IPS-15b (cell line): ENCODE measurements around the gene SLC11A1.

ENCODE experiments used
- H3K27me3 ChIP-seq: one replicate; pipeline ENCODE4 v1.6.1; 2013; ENCODE audit warnings: low read length; ENCODE audit not compliant: control insufficient read depth, insufficient read depth
- H3K36me3 ChIP-seq: one replicate; pipeline ENCODE4 v1.6.1; 2013; ENCODE audit warnings: low read length; ENCODE audit not compliant: control insufficient read depth, insufficient read depth
- H3K4me1 ChIP-seq: one replicate; pipeline ENCODE4 v1.6.1; 2013; ENCODE audit warnings: mild to moderate bottlenecking, low read length; ENCODE audit not compliant: control insufficient read depth, insufficient read depth
- H3K4me3 ChIP-seq: one replicate; pipeline ENCODE4 v1.5.1; 2013; ENCODE audit warnings: low read depth, low read length
- H3K9ac ChIP-seq: one replicate; pipeline ENCODE4 v1.6.1; 2013; ENCODE audit warnings: low read depth, mild to moderate bottlenecking, low read length
- H3K9me3 ChIP-seq: one replicate; pipeline ENCODE4 v1.6.1; 2013; ENCODE audit warnings: mild to moderate bottlenecking, low read length; ENCODE audit not compliant: control insufficient read depth, insufficient read depth

SLC11A1 gene

DNA sequence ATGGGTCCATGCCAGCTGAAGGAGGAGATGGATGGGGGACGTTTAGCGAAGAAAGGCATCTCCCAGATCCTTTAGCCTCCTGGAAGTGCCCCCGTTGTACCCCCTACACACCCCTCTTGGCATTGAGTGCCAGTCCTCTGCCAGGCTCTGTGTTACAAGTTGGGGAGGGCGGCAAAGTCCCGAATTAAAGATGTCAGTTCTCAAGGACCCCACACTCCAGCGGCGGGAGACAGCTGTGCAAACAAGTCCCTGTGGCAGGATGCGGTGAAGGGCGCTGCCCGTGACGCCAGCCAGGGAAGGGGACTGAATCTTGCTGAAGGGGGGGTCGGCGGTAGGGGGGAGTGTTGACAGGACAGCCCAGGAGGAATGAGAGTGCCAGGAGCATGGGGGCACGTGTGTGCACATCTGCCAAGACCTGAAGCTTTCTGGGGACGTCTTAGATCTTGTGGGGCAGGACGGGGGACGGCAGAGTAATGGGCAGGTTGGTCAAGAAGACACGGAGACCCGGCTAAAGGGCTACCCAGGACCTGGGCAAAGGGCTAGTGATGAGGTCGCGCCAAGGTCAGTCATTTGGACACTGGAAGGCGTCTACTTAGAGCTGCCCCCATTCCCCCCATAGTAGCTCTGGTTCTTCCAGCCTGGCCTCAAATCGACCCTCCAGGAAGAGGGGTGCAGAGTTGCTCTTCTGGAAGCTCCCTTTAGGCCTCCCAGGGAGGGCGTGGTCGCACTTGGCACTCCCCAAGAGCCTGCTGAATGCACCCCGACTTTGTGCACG, 14.8 kb downstream of the SLC11A1 start:
- Histone ChIP-seq H3K9me3 (no peaks in the 10 kb centered on the region), H3K4me3 (peak overlapping the region; percentile 90), H3K36me3 (no peaks in the 10 kb centered on the region), H3K4me1 (peaks cover 4% of the 10 kb centered on the region), H3K27me3 (peaks cover 40% of the 10 kb centered on the region), H3K9ac (no peak overlapping the region)

DNA sequence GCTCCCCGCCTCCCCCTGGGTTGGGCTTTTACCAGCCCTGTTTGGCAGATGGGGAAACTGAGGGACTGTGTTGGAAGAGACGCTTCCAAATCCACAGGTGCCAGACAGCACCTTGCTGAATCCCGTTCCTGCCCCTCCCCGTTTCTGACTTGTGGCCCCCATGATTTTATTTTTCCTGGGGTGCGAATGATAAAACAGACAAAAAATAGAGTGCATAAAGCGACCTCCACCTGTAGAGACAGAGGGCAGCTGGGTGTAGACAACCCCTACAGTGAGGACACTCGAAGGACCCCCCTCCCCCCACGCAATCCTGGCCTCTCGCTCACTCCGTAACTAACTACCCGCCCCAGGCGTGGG, 15.4 kb downstream of the SLC11A1 start:
- H3K9me3 ChIP-seq = no peaks in the 10 kb centered on the region
- H3K4me3 ChIP-seq = peak overlapping the region; percentile 90
- no peak overlapping the region for H3K9ac ChIP-seq
- peaks cover 4% of the 10 kb centered on the region for H3K4me1 ChIP-seq
- no peaks in the 10 kb centered on the region for H3K36me3 ChIP-seq
- H3K27me3 ChIP-seq = peaks cover 40% of the 10 kb centered on the region

DNA sequence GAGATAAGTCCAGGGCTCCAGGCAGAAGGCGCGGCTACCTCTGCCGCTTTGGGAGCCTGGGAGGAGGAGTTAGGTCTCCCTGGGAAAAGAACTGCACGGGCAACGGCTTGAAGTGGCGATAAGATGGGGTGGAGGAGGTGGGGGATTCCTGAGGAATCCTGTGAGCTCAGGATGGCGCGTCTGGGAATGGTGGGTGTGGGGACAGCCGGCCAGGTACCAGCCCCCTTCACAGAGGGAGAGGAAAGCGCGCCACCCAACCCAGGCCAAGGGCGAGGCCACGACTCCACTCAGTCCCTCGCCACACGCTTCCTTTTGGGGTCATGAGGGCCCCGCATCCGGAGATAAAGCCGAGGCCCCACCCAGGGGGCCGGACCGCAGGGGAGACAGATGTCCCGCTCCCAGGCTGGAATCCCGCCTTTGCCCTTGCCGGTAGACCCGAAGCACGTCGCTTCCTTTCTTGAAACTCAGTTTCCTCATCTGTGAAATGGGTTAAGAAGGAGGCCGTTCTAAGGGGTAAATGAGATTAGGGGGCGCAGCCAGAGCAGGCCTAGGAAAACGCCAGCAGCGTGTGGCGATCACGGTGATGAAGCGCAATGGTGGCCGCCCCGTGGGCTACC, 15.9 kb downstream of the SLC11A1 start:
- peaks cover 40% of the 10 kb centered on the region for H3K27me3 ChIP-seq
- no peak overlapping the region for H3K9ac ChIP-seq
- H3K36me3 ChIP-seq = no peaks in the 10 kb centered on the region
- peaks cover 4% of the 10 kb centered on the region for H3K4me1 ChIP-seq
- no peaks in the 10 kb centered on the region for H3K9me3 ChIP-seq
- H3K4me3 ChIP-seq = peak overlapping the region; percentile 90

DNA sequence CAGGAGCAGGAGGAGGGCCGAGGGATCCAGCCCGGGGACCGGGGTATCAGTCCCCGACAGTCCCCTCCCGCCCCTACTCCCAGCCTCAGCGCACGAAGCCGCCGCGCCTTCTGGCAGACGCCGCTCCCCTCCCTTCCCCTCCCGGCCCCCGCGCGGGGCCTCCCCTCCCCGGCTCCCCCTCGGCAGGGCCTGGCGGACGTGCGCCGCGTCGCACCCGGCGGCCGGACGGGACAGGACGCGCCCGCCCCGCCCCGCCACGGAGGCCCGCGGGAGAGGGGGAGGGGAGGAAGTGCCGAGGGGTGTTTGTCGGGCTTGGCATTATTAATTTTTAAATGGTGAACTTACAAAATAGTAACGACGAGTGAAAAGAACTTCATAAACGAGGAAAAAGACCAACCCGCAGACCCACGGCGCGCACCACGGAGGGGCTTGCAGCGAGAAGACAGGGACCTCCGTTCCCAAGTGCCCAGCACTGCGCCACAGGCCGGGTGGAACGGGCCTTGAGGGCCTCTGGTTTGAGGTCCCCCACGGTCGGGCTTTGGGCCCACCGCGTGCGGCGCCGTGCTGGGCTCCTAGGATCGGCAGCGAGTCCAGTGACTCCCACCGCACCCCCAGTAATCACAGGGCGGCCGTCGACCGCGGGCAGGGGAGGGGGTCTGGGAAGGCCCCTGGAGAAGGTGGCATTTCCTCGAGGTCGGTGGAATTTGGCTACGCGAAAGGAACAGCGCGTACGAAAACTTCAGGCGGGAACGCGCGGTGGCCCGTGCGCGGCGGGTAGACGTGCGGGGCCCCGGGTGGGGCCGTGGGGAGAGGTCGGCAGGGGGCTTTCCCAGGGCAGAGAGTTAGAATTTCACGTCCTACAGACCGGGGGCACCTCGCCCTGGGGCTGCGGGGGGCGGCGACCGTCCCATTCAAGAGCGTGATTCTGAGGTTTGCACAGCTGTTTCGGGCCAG, 16.6 kb downstream of the SLC11A1 start:
- peak overlapping the region; percentile 54 for H3K9ac ChIP-seq
- no peaks in the 10 kb centered on the region for H3K36me3 ChIP-seq
- no peaks in the 10 kb centered on the region for H3K9me3 ChIP-seq
- peaks cover 4% of the 10 kb centered on the region for H3K4me1 ChIP-seq
- peaks cover 40% of the 10 kb centered on the region for H3K27me3 ChIP-seq
- H3K4me3 ChIP-seq = peak overlapping the region; percentile 90

DNA sequence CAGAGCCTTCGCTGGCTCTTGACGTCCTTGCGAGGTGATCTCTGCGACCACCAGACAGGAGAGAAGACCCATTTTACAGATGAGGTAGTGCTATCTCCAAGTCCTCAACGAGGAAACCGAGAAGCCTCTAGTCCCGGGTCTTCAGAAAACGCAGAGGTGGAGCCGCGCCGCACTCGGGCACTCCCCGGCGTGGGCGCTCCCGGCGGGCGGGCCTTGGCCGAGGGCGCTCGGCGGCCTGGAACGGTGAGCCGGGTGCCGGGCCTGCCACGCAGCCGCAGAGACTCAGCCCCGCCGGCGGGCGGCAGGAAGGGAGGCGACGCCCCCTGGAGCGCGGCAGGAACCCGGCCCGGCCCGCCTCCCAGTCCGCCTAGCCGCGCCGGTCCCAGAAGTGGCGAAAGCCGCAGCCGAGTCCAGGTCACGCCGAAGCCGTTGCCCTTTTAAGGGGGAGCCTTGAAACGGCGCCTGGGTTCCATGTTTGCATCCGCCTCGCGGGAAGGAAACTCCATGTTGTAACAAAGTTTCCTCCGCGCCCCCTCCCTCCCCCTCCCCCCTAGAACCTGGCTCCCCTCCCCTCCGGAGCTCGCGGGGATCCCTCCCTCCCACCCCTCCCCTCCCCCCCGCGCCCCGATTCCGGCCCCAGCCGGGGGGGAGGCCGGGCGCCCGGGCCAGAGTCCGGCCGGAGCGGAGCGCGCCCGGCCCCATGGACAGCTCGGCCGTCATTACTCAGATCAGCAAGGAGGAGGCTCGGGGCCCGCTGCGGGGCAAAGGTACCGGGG, 17.5 kb downstream of the SLC11A1 start, which contains the start of gene CTDSP1:
Gene CTDSP1 (plus strand): TSS at position 478 of the 776 bp plus-strand sequence. CDS start 223 bp downstream, at position 701.
- Histone ChIP-seq H3K36me3 (peaks cover 5% of the 10 kb centered on the region), H3K27me3 (peaks cover 33% of the 10 kb centered on the region), H3K9ac (peak within 1 kb of the TSS; percentile 54), H3K4me1 (peaks cover 2% of the 10 kb centered on the region), H3K4me3 (peak within 1 kb of the TSS; percentile 63), H3K9me3 (no peaks in the 10 kb centered on the region)

DNA sequence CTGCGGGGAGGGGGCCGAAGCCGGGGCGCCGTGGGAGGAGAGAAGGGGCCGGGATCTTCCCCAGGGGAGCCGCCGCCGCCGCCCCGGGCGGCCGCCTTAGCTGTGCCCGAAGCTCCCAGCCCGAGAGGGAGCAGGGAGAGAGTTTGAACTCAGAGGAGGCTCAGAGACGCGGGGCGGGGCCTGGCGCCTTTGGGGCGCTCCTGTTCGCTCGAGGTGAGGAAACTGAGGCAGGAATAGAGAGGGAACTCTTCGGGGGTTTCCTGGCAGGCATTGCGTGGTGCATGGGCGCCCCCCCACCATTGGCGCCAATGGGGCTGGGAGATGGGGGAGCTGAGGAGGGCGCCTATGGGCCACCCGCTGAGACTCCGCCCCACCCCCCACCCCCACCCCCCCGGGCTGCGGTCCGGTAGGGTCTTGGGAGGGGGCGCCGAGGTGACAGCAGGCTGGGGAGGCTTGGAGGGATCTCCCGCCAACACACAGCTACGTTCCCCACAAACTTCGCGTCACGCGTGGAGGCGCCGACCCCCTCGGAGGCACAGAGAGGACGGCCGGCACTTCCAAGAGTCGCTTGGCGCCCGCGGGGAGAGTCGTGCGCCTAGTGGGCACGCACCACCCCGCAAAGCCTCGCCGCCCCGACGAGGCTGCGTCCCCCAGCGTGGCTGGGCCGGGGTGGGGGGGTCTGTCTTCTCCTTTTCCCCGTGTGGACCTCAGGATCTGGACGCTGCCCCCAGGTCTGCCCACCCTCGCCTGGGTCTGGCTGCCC, 18.3 kb downstream of the SLC11A1 start:
- peaks cover 4% of the 10 kb centered on the region for H3K4me1 ChIP-seq
- H3K27me3 ChIP-seq = peaks cover 28% of the 10 kb centered on the region
- H3K36me3 ChIP-seq = peaks cover 6% of the 10 kb centered on the region
- H3K9me3 ChIP-seq = no peaks in the 10 kb centered on the region
- H3K4me3 ChIP-seq = peak overlapping the region; percentile 63
- H3K9ac ChIP-seq = no peak overlapping the region

DNA sequence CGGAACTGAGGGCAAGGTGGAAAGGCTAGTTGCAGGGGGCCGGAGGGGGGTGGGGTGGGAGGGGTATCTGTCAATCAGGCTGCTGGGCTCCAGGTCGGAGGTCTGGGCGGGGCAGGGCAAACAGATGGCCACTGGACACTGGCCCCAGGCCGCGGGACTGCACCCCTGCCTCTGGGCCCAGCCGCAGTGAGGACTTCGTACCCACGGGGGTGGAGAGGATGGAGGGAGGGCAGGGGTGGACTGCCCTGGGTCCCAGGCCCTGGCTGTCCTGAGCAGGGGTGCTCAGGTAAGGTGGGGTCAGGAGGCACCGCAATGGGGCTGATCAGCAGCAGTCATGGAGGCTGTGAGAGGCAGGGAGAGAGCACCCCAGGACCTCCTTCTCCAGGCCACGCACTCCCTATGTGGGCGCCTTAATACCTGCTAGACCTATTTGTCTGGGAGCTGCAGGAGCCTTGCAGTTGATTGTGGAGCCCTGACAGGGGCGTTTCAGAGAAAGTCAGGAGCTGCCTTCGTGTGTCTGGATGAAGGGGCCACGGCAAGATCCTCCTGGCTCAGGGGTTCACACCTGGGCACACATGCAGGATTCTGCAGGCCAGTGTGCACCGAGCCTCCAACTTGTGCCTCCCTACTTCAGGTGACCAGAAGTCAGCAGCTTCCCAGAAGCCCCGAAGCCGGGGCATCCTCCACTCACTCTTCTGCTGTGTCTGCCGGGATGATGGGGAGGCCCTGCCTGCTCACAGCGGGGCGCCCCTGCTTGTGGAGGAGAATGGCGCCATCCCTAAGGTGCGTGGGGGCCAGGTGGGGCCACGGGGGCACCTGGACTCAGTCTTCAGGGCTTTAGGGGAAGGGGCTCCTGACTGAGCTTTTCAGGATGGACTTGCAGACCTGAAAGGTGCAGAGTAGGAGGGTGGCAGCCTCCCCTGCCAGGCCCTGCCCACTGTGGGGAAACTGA, 19.1 kb downstream of the SLC11A1 start:
- peak overlapping the region; percentile 63 for H3K4me3 ChIP-seq
- H3K9ac ChIP-seq = no peak overlapping the region
- H3K27me3 ChIP-seq = peaks cover 28% of the 10 kb centered on the region
- peaks cover 6% of the 10 kb centered on the region for H3K36me3 ChIP-seq
- no peaks in the 10 kb centered on the region for H3K9me3 ChIP-seq
- peaks cover 4% of the 10 kb centered on the region for H3K4me1 ChIP-seq

DNA sequence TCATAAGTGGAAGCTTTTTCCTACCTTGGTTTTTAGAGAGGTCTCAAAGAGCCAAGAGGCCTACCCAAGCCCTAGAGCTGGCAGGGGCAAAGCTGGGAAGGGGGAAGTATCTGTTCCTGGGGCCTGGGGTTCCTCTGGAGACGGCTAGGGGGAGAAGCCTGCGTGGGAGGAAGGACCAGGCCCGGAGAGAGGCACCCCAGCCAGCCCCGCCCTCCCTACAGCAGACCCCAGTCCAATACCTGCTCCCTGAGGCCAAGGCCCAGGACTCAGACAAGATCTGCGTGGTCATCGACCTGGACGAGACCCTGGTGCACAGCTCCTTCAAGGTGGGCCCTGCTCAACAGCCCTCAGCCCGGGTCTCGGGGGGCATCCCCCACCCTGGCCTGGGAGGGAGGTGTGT, 19.8 kb downstream of the SLC11A1 start:
- Histone ChIP-seq H3K4me3 (no peak overlapping the region), H3K4me1 (peaks cover 4% of the 10 kb centered on the region), H3K36me3 (peaks cover 6% of the 10 kb centered on the region)

DNA sequence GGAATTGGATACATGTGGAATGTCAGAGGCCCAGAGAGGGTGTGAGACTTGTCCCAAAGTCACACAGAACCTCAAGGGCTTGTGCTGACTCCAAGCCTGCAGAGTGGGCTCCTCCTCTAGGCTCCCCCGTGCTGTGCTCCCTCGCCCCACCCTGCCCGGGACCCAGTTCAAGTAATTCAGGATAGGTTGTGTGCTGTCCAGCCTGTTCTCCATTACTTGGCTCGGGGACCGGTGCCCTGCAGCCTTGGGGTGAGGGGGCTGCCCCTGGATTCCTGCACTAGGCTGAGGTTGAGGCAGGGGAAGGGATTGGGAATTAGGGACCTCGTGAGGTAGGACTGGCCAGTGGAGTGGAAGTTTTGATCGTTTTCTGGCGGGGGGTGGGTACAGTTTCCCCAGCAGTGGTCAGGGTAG, 20.4 kb downstream of the SLC11A1 start:
- H3K9me3 ChIP-seq = no peaks in the 10 kb centered on the region
- no peak overlapping the region for H3K4me3 ChIP-seq
- H3K9ac ChIP-seq = no peak overlapping the region
- peaks cover 6% of the 10 kb centered on the region for H3K36me3 ChIP-seq
- peaks cover 16% of the 10 kb centered on the region for H3K27me3 ChIP-seq
- H3K4me1 ChIP-seq = peaks cover 11% of the 10 kb centered on the region

More for the DNA sequence above, 19.8 kb downstream of the SLC11A1 start:
- Histone ChIP-seq H3K27me3 (peaks cover 22% of the 10 kb centered on the region), H3K9ac (no peak overlapping the region), H3K9me3 (no peaks in the 10 kb centered on the region)

DNA sequence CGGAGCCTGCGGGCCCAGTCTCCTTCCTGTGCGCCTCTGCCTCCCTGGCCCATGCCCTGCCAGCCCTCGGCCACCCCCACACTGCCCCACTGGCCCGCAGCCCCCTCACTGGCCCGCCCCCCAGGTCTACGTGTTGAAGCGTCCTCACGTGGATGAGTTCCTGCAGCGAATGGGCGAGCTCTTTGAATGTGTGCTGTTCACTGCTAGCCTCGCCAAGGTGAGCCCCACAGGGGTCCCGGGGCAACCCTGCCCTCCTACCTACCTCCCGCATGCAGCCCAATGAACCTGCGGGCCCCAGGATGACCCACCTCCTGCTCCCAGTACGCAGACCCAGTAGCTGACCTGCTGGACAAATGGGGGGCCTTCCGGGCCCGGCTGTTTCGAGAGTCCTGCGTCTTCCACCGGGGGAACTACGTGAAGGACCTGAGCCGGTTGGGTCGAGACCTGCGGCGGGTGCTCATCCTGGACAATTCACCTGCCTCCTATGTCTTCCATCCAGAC, 20.9 kb downstream of the SLC11A1 start:
- peaks cover 9% of the 10 kb centered on the region for H3K4me1 ChIP-seq
- H3K9ac ChIP-seq = no peak overlapping the region
- H3K27me3 ChIP-seq = peaks cover 11% of the 10 kb centered on the region
- H3K4me3 ChIP-seq = no peak overlapping the region
- peaks cover 6% of the 10 kb centered on the region for H3K36me3 ChIP-seq
- no peaks in the 10 kb centered on the region for H3K9me3 ChIP-seq
